A549 (cell line): ENCODE measurements around the gene TEX55.

Experiments used
- CTCF ChIP-seq: fragments of >200 bp; sonication (Bioruptor Twin); formaldehyde crosslinking; IDR thresholded peaks from 3 replicates; pipeline ENCODE4 v1.5.1; 2016
- ESRRA ChIP-seq: fragments of 150-350 bp; IDR thresholded peaks from 2 replicates; pipeline ENCODE4 v1.6.1; 2014; ENCODE audit warnings: mild to moderate bottlenecking, low read length, borderline replicate concordance
- MAFK ChIP-seq: fragments of 450-650 bp; IDR thresholded peaks from 2 replicates; pipeline ENCODE4 v1.6.1; 2014; ENCODE audit not compliant: partially characterized antibody
- NFE2L2 ChIP-seq: fragments of 150-350 bp; conservative IDR thresholded peaks from 2 replicates; pipeline ENCODE4 v1.6.1; 2014; ENCODE audit warnings: low read length
- SMC3 ChIP-seq: fragments of >200 bp; sonication (Bioruptor Twin); formaldehyde crosslinking; IDR thresholded peaks from 3 replicates; pipeline ENCODE4 v1.6.1; 2018; ENCODE audit warnings: inconsistent platforms
- TP53 ChIP-seq: fragments of 250-450 bp; sonication (Bioruptor Pico); IDR thresholded peaks from 2 replicates; pipeline ENCODE4 v1.5.0; 2021; ENCODE audit warnings: mild to moderate bottlenecking, moderate library complexity

- TF ChIP-seq NFE2L2 (no peak), TP53 (CRISPR knock-in tag) (no peak), ESRRA (no peak), SMC3 (no peak), CTCF (no peak), MAFK (no peak)
These were observed 15.3 kb downstream of the TEX55 start for GRCh38 chr3:119161240-119161639.
